ENCODE measurements around the gene GPR108. TPM values are rescaled to one million over a fixed set of nuclear protein-coding genes. Genes with fewer than 3 reads are reported as not detected.
"Not testable (repeated sequence)": the region's sequence is repeated elsewhere in the genome, so short reads cannot be mapped to it uniquely, and the experiment has no call there.

GPR108 gene
- total RNA-seq, 1 experiment from 2014 or later: 62.3 TPM

- DNase-seq (ENCODE audit: low spot score): no peak
Observed at GRCh38 chr19:6721138-6721474, 16.3 kb downstream of the GPR108 start.

DNA sequence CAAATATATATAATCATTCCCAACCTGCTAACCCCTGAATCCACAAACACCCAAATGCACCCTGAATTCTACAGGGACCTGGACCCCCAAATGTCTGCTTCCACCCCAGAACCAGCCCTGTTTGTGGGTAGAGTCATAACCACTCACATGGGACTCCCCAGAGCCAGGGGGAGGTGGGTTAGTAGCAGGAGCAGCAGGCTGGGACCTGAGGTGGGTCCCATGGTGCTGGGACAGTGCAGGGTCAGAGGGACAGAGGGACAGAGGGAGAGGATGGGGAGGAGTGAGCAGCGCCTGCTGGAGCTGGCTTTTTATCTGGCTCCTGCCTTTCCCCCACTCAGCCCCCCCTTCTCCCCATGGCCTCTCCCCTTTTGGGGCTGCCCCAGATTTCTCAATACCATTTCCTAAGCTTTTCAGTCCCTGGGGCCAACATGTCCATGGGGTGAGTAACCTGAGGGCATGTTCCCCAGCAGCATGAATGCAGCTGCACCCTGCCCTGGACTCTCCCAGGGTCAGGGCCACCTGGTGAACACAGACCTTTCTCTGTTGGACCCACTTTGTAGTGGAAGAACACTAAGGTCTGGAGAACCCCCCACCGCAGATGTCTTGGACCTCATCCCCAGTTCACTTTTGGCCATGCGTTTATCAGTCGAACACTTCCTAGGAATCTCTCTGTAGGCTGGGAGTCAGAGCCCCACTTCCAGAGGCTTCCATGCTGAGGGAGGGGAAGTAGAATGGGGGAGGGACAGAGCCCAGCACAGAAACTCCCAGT lies 16.8 kb downstream of the GPR108 start, which contains the start of gene C3:
Gene C3, minus strand, starts transcription at position 282 of the 769 bp plus-strand sequence. Its CDS starts 61 bp downstream, at position 221.
- no peak for DNase-seq (ENCODE audit: low spot score)

DNA sequence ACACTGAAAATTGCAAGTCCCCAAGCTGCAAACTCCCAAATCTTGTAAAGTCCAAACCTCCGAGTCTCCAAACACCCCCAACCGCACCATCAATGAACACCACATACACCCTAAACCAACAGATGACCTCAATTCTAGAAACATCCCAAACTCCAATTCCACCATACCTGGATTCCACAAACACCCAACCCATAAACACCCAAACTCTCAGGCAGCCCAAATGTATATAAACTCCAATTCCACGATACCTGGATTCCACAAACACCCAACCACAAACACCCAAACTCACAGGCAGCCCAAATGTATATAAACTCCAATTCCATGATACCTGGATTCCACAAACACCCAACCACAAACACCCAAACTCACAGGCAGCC lies 17.4 kb downstream of the GPR108 start:
- DNase-seq (ENCODE audit: low spot score): no peak

GRCh38 chr19:6719540-6719861 lies 17.9 kb downstream of the GPR108 start:
- DNase-seq (ENCODE audit: low spot score): no peak

- no peak for DNase-seq (ENCODE audit: low spot score)
Observed at GRCh38 chr19:6718741-6719539, 18.4 kb downstream of the GPR108 start.

- DNase-seq (ENCODE audit: low spot score): no peak
Observed at GRCh38 chr19:6718111-6718740, 19.2 kb downstream of the GPR108 start.

DNA sequence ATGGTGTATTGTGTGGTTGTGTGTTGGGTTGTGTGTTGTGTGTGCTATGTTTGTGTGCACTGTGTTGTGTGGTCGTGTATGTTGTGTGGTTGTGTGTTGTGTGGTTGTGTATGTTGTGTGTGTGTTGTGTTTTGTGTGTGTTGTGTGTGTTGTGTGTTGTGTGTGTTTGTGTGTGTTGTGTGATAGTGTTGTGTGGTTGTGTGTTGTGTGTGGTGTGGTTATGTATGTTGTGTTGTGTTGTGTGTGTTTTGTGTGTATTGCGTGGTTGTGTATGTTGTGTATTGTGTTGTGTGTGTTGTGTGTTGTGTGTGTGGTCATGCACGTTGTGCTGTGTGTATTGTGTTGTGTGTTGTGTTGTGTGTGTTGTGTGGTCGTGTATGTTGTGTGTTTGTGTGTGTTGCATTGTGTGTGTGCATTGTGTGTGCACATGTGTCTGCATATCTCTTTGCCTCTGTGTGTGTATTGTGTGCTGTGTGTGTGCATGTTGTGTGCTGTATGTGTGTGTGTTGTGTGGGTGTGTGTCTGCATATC lies 19.9 kb downstream of the GPR108 start:
- no peak for DNase-seq (ENCODE audit: low spot score)

GRCh38 chr19:6717036-6717435 lies 20.3 kb downstream of the GPR108 start:
- no peak for DNase-seq (ENCODE audit: low spot score)

- DNase-seq (ENCODE audit: low spot score): no peak
Observed at GRCh38 chr19:6716610-6716970, 20.8 kb downstream of the GPR108 start.

GRCh38 chr19:6714749-6715555 lies 22.4 kb downstream of the GPR108 start:
- no peak for DNase-seq (ENCODE audit: low spot score)

DNA sequence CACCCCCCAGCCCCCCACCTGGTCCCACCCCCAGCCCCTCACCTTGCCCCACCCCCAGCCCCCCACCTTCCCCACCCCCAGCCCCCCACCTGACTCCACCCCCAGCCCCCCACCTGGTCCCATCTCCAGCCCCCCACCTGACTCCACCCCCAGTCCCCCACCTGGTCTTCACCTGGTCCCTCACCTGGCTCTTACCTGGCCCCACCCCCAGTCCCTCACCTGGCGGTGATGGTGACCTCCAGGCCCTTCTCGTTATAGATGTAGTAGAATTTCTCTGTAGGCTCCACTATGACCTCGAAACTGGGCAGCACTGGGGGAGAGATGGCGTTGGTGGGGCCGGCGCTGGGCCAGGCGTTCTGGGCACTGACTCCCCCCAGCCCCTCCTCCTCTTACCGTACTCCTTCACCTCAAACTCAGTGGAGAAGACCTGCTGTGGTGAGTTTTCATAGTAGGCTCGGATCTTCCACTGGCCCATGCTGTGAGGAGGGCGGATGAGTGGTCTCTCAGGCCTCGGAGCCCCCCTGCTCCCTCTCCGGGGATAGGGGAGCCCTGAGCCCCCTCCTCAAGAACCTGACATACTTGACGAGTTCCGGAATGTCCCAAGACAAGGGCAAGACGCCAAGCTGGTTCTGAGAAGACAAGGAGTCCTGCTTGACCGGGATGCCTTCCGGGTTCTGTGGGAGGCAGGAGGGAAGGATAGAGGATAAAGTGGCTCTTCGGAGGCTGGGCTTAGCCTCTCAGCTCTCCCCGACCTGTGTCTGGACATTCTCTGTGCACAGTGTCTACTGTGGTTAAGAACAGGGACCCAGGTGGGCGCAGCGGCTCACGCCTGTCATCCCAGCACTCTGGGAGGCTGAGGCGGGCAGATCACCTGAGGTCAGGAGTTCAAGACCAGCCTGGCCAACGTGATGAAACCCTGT lies 23.3 kb downstream of the GPR108 start:
- no peak for DNase-seq (ENCODE audit: low spot score)

DNA sequence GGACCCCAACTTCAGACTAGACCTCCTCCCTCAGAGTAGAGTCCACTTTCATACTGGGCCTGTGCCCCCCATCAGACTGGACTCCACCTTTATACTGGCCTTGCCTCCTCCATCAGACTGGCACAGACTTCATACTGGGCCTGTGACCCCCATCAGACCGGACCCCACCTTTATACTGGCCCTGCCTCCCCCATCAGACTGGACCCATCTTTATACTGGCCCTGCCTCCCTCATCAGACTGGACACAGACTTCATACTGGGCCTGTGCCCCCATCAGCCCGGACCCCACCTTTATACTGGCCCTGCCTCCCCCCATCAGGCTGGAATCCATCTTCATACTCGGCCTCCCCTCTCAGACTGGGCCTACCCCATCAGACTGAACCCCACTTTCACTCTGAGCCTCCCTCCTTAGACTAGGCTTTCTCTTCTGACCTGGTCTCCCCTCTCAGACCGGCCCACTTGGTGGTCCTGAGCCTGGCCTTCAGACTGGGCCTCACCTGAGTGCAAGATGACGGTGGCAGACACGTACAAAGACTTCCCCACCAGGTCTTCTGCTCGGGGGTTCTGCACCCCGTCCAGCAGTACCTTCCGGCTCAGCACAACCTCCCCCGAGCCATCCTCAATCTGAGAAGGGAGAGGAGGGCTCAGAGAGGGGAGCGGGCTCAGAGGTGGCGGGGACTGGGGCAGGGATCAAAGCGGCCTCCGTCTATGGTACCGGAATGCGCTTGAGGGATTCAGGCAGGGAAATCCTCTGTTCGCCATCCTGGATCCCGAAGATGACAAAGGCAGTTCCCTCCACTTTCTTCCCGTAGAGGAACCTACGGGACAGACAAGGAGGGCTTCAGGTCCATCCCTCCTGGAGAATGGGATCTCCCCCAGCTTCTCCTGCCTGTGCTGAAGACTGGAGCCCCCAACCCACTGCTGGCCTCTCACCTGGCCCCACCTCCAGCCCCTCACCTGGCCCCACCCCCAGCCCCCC lies 24.4 kb downstream of the GPR108 start:
- no peak for DNase-seq (ENCODE audit: low spot score)

DNA sequence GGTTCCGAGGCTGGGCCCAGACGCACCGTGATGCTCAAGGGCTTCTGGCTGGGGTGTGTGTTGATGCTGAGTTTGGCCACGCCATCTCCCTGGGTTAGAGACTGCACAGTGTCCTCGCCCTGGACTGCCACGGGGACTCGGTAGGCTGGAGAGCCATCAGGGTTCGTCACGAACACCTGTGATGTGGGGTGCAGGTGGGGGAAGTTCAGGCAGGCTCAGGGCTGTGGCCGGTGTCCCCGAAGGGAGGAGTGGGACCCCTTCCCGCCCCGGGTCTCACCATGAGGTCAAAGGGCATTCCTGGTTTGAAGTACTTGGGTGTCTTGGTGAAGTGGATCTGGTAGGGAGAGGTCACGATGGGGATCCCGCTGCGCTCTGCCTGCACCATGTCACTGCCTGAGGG lies 25.1 kb downstream of the GPR108 start:
- DNase-seq (ENCODE audit: low spot score): no peak

DNA sequence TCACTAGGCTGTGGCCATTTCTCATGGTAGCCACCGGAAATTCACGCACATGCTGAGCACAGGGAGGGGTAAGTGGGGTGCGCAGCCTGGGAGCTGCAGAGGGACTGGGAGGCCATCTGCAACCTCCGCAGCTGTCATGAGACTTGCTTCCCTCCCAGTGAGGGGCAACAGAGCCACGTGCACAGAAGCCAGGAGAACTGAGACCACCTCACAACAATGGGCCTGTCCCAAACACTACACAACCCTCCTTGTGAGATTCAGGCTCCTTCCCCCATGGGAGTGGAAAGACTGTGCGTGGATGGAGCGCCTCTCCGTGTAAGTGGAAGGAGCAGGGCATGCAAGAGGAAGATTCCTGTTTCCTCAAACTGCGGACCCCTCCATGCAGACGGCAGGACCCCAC lies 25.8 kb downstream of the GPR108 start:
- DNase-seq (ENCODE audit: low spot score): no peak

DNA sequence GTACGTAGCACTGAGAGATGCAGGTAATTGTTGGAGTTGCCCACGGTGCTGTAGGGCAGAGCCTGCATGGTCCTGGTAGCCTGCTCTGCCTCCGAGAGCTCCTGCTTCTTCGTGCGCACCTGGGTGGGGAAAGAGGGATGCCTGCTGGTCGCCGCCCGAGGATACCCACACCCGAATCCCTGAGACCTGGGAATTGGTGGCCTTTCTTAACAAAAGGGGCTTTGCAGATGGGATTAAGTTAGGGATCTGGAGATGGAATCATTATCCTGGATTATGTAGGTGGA lies 26.4 kb downstream of the GPR108 start:
- DNase-seq (ENCODE audit: low spot score): no peak

DNA sequence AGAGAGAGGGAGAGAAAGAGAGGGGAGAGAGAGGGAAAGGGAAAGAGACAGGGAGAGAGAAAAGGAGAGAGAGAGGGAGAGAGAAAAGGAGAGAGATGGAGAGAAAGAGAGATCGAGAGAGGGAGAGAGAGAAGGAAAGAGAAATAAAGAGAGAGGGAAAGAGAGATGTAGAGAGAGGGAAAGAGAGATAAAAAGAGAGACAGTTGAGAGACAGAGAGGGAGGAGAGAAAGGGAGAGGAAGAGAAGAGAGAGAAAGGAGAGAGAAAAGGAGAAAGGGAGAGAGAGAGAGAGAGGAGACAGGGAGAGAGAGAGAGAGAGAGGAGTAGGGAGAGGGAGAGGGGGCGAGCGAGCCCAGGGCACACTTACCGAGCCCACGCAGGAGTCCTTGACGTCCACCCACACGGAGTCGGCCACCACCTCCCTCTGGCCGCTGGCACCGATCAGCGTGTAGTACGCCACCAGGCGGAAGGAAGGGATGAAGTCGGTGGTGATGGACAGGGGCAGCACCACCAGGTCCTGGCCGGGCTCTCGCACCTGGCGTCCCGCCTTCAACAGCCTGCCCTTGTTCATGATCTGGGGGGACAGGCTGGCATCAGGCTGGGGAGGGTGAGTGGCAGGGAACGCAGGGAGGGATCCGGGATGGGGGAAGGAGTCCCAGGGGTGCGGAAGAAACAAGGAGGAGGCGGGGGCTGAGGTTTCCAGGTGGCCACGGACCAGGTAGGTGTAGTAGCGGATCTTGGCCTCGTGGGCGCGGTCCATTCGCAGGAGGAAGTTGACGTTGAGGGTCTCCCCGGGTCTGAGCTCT lies 26.9 kb downstream of the GPR108 start:
- no peak for DNase-seq (ENCODE audit: low spot score)

- DNase-seq (ENCODE audit: low spot score): no peak
Observed at GRCh38 chr19:6709549-6709948, 27.8 kb downstream of the GPR108 start.

DNA sequence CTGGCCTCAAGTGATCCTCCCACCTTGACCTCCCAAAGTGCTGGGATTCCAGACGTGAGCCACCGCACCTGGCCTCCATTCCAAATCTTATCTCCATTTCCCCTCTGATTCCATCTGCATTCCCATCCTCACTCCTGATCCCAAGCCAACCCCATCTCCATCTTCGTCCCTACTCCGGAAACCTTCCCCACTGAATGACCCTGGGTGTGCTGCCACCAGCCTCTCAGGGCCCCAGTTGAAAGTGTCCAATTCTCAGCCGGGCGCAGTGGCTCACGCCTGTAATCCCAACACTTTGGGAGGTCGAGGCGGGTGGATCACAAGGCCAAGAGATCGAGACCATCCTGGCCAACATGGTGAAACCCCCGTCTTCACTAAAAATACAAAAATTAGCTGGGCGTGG lies 28.5 kb downstream of the GPR108 start:
- DNase-seq (ENCODE audit: low spot score): not testable (repeated sequence)

DNA sequence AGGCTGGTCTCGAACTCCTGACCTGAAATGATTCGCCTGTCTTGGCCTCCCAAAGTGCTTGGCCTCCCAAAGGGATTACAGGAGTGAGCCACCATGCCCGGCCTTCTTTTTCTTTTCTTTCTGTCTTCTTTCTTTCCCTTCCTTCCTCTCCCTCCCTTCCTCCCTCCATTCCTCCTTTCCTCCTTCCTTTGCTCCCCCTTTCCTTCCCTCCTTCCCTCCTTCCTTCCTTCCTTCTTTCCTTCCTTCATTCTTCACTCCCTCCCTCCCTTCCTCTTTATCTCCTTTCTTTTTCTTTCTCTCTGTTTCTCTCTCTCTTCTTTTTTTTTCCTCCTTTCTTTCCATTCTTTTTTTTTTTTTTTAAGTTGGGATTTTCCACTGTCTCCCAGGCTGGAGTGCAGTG lies 29.0 kb downstream of the GPR108 start:
- DNase-seq (ENCODE audit: low spot score): no peak

All from A172 (cell line).